Esophagus squamous epithelium (tissue), 5 donors: ENCODE data around the gene FBXO10. TPM values are rescaled to one million over a fixed set of nuclear protein-coding genes. Genes with fewer than 3 reads are reported as not detected.

Source experiments
- DNase-seq: peaks from one replicate; lab custom pipeline; 2025; lab: John Stamatoyannopoulos, UW
- H3K27ac ChIP-seq, 4 donors: fragments of 200-600 bp; sonication (generic); one replicate each; pipeline ENCODE4 v1.5.1; 2016 to 2019; ENCODE audit warnings: mild to moderate bottlenecking in 1 of 4
- H3K27me3 ChIP-seq, 4 donors: fragments of 200-600 bp; sonication (generic); 1 replicate in 3 of 4; 2 replicates in 1 of 4; pipeline versions ENCODE4 v1.5.1 to v1.6.0; 2017 to 2021; ENCODE audit warnings: antibody characterized with exemption in 1 of 4
- H3K36me3 ChIP-seq, 3 donors: fragments of 200-600 bp; sonication (generic); one replicate each; pipeline ENCODE4 v1.5.1; 2016 to 2019
- H3K4me1 ChIP-seq, 3 donors: fragments of 200-600 bp; sonication (generic); one replicate each; pipeline ENCODE4 v1.5.1; 2017 to 2019
- H3K4me3 ChIP-seq, 4 donors: fragments of 200-600 bp; sonication (generic); 1 replicate in 3 of 4; 2 replicates in 1 of 4; pipeline ENCODE4 v1.5.1; 2016 to 2019; ENCODE audit warnings: mild to moderate bottlenecking in 2 of 4, moderate library complexity in 1 of 4
- H3K9me3 ChIP-seq, 3 donors: fragments of 200-600 bp; sonication (generic); one replicate each; pipeline ENCODE4 v1.5.1; 2016 to 2019
- POLR2A ChIP-seq, 4 donors: fragments of 450-650 bp; IDR thresholded peaks; one replicate each; pipeline ENCODE4 v1.6.1; 2017; ENCODE audit warnings: antibody characterized with exemption in 4 of 4, mild to moderate bottlenecking in 4 of 4, moderate library complexity in 3 of 4
- WGBS, 2 donors: methylation state at CpG; one replicate each; pipeline ENCODE4 v1.1.5; 2018; 5-methylcytosine and 5-hydroxymethylcytosine counted together
- intact Hi-C: fragments of 100-400 bp; cut with DNase I; formaldehyde crosslinking; loops from one replicate; pipeline ENCODE4 v1.15.0; 2022
- total RNA-seq, 4 donors: library from RNA; depleted of rRNA; stranded (reverse); fragments of >200 nt; gene quantifications; one replicate each; pipeline ENCODE4 v1.1.0, GENCODE V29; 2016
- TF ChIP-seq, protein P1 (sequence below), 6 experiments: fragments of 450-650 bp in 4 of 6; fragments of 200-600 bp in 2 of 6; sonication (generic) in 2 of 6; IDR thresholded peaks; one replicate each; pipeline ENCODE4 v1.5.1; 2016 to 2019; ENCODE audit warnings: antibody characterized with exemption in 6 of 6, mild to moderate bottlenecking in 4 of 6, moderate library complexity in 4 of 6
- donor health status: DM: yes; HTN: yes; CAD: no.

FBXO10 gene
- total RNA-seq, 4 donors from 2014 or later, result 3.4 to 6.0 (median 4.4) TPM

- no peaks in the 10 kb centered on the region for H3K27me3 ChIP-seq
- H3K27ac ChIP-seq, result no peak overlapping the region
- peaks cover 0 to 5% (median 0%) of the 10 kb centered on the region in 3 donors for H3K9me3 ChIP-seq
- no peaks in the 10 kb centered on the region for H3K4me1 ChIP-seq
- TF ChIP-seq, protein P1, sequence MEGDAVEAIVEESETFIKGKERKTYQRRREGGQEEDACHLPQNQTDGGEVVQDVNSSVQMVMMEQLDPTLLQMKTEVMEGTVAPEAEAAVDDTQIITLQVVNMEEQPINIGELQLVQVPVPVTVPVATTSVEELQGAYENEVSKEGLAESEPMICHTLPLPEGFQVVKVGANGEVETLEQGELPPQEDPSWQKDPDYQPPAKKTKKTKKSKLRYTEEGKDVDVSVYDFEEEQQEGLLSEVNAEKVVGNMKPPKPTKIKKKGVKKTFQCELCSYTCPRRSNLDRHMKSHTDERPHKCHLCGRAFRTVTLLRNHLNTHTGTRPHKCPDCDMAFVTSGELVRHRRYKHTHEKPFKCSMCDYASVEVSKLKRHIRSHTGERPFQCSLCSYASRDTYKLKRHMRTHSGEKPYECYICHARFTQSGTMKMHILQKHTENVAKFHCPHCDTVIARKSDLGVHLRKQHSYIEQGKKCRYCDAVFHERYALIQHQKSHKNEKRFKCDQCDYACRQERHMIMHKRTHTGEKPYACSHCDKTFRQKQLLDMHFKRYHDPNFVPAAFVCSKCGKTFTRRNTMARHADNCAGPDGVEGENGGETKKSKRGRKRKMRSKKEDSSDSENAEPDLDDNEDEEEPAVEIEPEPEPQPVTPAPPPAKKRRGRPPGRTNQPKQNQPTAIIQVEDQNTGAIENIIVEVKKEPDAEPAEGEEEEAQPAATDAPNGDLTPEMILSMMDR (IDR thresholded peaks at IDR 0.05), result no peak
- TF ChIP-seq POLR2A (IDR thresholded peaks at IDR 0.05), result no peak
- no peak for DNase-seq
- H3K4me3 ChIP-seq, result no peak overlapping the region
- H3K36me3 ChIP-seq, result peaks cover 0 to 7% (median 0%) of the 10 kb centered on the region in 3 donors
- intact Hi-C loops, result no loop called here
- WGBS, 2 donors, result 78 to 94% methylated on average over 3 of the region's 3 CpGs
Observed at GRCh38 chr9:37563806-37564513, 12.2 kb downstream of the FBXO10 start.

DNA sequence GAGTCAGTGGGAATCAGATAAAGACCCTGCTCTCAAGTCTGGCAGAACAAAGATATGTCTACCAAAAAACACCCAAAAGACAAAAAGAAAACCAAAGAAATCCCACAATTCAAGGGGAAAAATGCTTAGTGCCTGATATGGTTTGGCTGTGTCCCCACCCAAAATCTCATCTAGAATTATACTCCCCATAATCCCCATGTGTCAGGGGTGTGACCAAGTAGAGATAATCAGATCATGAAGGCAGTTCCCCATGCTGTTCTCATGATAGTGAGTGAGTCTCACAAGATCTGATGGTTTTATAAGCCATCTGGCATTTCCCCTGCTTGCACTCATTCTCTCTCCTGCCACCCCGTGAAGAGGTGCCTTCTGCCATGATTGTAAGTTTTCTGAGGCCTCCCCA, 13.4 kb downstream of the FBXO10 start:
- 60 to 92% methylated on average over 1 of the region's 1 CpG for WGBS, 2 donors
- Histone ChIP-seq H3K27ac (no peak overlapping the region), H3K27me3 (no peaks in the 10 kb centered on the region), H3K9me3 (peaks cover 0 to 5% (median 0%) of the 10 kb centered on the region in 3 donors), H3K36me3 (peaks cover 0 to 7% (median 0%) of the 10 kb centered on the region in 3 donors), H3K4me1 (no peaks in the 10 kb centered on the region), H3K4me3 (no peak overlapping the region)
- DNase-seq, result no peak
- TF ChIP-seq POLR2A (IDR thresholded peaks at IDR 0.05), result no peak
- TF ChIP-seq, protein P1 (IDR thresholded peaks at IDR 0.05), result no peak
- intact Hi-C loops, result no loop called here

- 68 to 87% methylated on average over 2 of the region's 2 CpGs for WGBS, 2 donors
- intact Hi-C loops, result no loop called here
- no peak overlapping the region for H3K4me3 ChIP-seq
- no peak for DNase-seq
- H3K9me3 ChIP-seq, result peaks cover 0 to 5% (median 0%) of the 10 kb centered on the region in 3 donors
- no peaks in the 10 kb centered on the region for H3K27me3 ChIP-seq
- H3K36me3 ChIP-seq, result peaks cover 0 to 7% (median 0%) of the 10 kb centered on the region in 3 donors
- TF ChIP-seq, protein P1 (IDR thresholded peaks at IDR 0.05), result no peak
- no peak for TF ChIP-seq POLR2A (IDR thresholded peaks at IDR 0.05)
- no peaks in the 10 kb centered on the region for H3K4me1 ChIP-seq
- H3K27ac ChIP-seq, result no peak overlapping the region
Observed at GRCh38 chr9:37561682-37562081, 14.5 kb downstream of the FBXO10 start.

GRCh38 chr9:37559855-37560592, 16.2 kb downstream of the FBXO10 start:
- TF ChIP-seq, protein P1 (IDR thresholded peaks at IDR 0.05), result no peak
- no peak for TF ChIP-seq POLR2A (IDR thresholded peaks at IDR 0.05)
- WGBS, 2 donors, result 91 to 95% methylated on average over 5 of the region's 5 CpGs
- no peak for DNase-seq
- no peak overlapping the region for H3K4me3 ChIP-seq
- H3K36me3 ChIP-seq, result peaks cover 0 to 7% (median 0%) of the 10 kb centered on the region in 3 donors
- H3K4me1 ChIP-seq, result no peaks in the 10 kb centered on the region
- no peak overlapping the region for H3K27ac ChIP-seq
- H3K9me3 ChIP-seq, result peaks cover 0 to 5% (median 0%) of the 10 kb centered on the region in 3 donors
- H3K27me3 ChIP-seq, result no peaks in the 10 kb centered on the region
- intact Hi-C loops, result no loop called here

DNA sequence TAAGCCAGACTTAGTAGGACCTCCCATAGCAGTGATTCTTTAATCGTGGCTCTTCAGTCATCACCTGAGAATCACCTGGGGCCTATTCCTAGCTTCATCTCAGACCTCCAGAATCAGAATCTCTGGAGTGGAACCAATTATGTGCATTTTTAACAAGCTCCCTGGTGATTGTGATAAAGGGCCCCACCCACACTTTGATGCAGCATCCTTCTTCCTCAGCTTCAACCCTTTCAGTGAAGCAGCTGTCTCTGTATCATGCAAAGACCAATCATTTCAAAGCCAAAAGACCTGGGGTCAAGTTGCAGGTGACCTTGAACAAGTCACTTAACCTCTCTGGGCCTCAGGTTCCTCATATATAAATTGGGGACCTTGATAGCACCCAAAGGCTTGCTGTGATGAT, 17.1 kb downstream of the FBXO10 start:
- no peak for TF ChIP-seq POLR2A (IDR thresholded peaks at IDR 0.05)
- TF ChIP-seq, protein P1 (IDR thresholded peaks at IDR 0.05), result no peak
- Histone ChIP-seq H3K4me3 (no peak overlapping the region), H3K27me3 (no peaks in the 10 kb centered on the region), H3K36me3 (peaks cover 0 to 3% (median 0%) of the 10 kb centered on the region in 3 donors), H3K4me1 (no peaks in the 10 kb centered on the region), H3K27ac (no peak overlapping the region), H3K9me3 (peaks cover 0 to 2% (median 0%) of the 10 kb centered on the region in 3 donors)
- DNase-seq, result no peak
- WGBS, 2 donors, result 82 to 90% methylated on average over 1 of the region's 1 CpG
- intact Hi-C loops, result no loop called here
